Measurements from ENCODE around the gene APOC4.
"Not testable (repeated sequence)": the region's sequence is repeated elsewhere in the genome, so short reads cannot be mapped to it uniquely, and the experiment has no call there.

The APOC4 gene

GRCh38 chr19:44968670-44969069 is 26.6 kb downstream of the APOC4 start:
- no peak overlapping the region for H3K9ac ChIP-seq (ENCODE audit: low read depth, low read length)
- no peaks in the 10 kb centered on the region for H3K9me3 ChIP-seq (replicated peaks; ENCODE audit: low read length)
- peaks cover 32% of the 10 kb centered on the region for H3K36me3 ChIP-seq (ENCODE audit: insufficient read depth, low read length)
- H3K4me1 ChIP-seq (ENCODE audit: control insufficient read depth, insufficient read depth, low read length), result no peaks in the 10 kb centered on the region
- no peak overlapping the region for H3K4me3 ChIP-seq (ENCODE audit: low read length)
- no peak overlapping the region for H3K4me2 ChIP-seq (ENCODE audit: low read length)
- no peaks in the 10 kb centered on the region for H3K27me3 ChIP-seq (ENCODE audit: control insufficient read depth, insufficient read depth, low read length)

DNA sequence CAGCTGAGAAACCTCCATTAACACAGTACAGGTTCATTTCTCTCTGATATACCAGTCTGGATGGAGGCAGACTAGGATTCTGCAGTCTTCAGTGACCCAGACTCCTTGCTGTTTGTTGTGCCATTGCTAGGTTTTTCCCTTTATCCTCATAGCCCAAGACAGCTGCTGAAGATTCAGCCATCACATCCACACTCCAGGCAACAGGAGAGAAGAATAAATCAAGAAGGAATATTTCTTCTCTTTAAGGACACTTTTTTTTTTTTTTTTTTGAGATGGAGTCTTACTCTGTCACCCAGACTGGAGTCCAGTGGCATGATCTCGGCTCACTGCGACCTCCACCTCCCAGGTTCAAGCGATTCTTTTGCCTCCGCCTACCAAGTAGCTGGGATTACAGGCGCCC is 27.4 kb downstream of the APOC4 start:
- peaks cover 38% of the 10 kb centered on the region for H3K36me3 ChIP-seq (ENCODE audit: insufficient read depth, low read length)
- no peaks in the 10 kb centered on the region for H3K27me3 ChIP-seq (ENCODE audit: control insufficient read depth, insufficient read depth, low read length)
- H3K4me2 ChIP-seq (ENCODE audit: low read length), result no peak overlapping the region
- H3K4me3 ChIP-seq (ENCODE audit: low read length), result no peak overlapping the region
- no peaks in the 10 kb centered on the region for H3K9me3 ChIP-seq (replicated peaks; ENCODE audit: low read length)
- H3K4me1 ChIP-seq (ENCODE audit: control insufficient read depth, insufficient read depth, low read length), result no peaks in the 10 kb centered on the region
- no peak overlapping the region for H3K9ac ChIP-seq (ENCODE audit: low read depth, low read length)

- H3K36me3 ChIP-seq (ENCODE audit: insufficient read depth, low read length), result peaks cover 50% of the 10 kb centered on the region
- H3K4me1 ChIP-seq (ENCODE audit: control insufficient read depth, insufficient read depth, low read length); H3K4me2 ChIP-seq (ENCODE audit: low read length); H3K9me3 ChIP-seq (replicated peaks; ENCODE audit: low read length); H3K27me3 ChIP-seq (ENCODE audit: control insufficient read depth, insufficient read depth, low read length); H3K4me3 ChIP-seq (ENCODE audit: low read length); H3K9ac ChIP-seq (ENCODE audit: low read depth, low read length): not testable (repeated sequence)
Observed at GRCh38 chr19:44971451-44971850, 29.4 kb downstream of the APOC4 start.

- Histone ChIP-seq H3K27me3 (ENCODE audit: control insufficient read depth, insufficient read depth, low read length) (no peaks in the 10 kb centered on the region), H3K9me3 (replicated peaks; ENCODE audit: low read length) (no peaks in the 10 kb centered on the region), H3K4me2 (ENCODE audit: low read length) (no peak overlapping the region), H3K36me3 (ENCODE audit: insufficient read depth, low read length) (peaks cover 59% of the 10 kb centered on the region), H3K9ac (ENCODE audit: low read depth, low read length) (no peak overlapping the region), H3K4me1 (ENCODE audit: control insufficient read depth, insufficient read depth, low read length) (no peaks in the 10 kb centered on the region), H3K4me3 (ENCODE audit: low read length) (no peak overlapping the region)
Observed at GRCh38 chr19:44972802-44973201, 30.8 kb downstream of the APOC4 start.

DNA sequence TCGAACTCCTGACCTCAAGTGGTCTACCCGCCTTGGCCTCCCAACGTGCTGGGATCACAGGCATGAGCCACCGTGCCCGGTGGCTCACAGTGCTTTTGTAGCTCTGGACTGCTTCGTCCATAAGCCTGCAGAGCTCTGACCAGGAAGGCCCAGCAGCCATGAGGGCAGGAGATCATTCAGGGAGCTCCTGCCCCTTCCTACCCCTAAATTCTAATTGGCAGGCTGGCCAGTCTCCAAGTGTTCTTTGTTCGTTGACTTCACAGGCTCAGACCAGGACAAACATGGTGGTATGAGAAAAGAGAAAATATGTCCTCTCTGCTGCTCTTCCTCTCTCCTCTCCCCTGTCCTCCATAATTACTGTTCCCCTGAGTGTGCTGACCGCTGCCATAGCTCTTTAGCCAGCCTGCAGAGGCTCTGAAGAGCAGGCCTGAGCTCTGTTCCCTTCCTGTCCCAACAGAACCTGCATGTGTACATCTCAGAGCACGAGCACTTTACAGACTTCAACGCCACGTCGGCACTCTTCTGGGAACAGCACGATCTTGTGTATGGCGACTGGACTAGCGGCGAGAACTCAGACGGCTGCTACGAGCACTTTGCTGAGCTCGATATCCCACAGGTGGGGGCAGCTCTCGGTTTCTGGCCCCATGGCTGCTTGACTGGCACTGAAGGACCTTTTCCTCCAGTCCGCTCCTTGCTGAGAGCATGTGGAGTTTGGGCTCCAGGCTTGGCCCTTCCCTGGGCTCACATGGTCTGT is 32.1 kb downstream of the APOC4 start:
- no peaks in the 10 kb centered on the region for H3K4me1 ChIP-seq (ENCODE audit: control insufficient read depth, insufficient read depth, low read length)
- H3K4me3 ChIP-seq (ENCODE audit: low read length), result no peak overlapping the region
- H3K9ac ChIP-seq (ENCODE audit: low read depth, low read length), result no peak overlapping the region
- H3K9me3 ChIP-seq (replicated peaks; ENCODE audit: low read length), result no peaks in the 10 kb centered on the region
- H3K36me3 ChIP-seq (ENCODE audit: insufficient read depth, low read length), result peaks cover 59% of the 10 kb centered on the region
- H3K27me3 ChIP-seq (ENCODE audit: control insufficient read depth, insufficient read depth, low read length), result no peaks in the 10 kb centered on the region
- H3K4me2 ChIP-seq (ENCODE audit: low read length), result no peak overlapping the region

GRCh38 chr19:44974857-44975256 is 32.8 kb downstream of the APOC4 start:
- Histone ChIP-seq H3K4me1 (ENCODE audit: control insufficient read depth, insufficient read depth, low read length) (no peaks in the 10 kb centered on the region), H3K9ac (ENCODE audit: low read depth, low read length) (no peak overlapping the region), H3K4me2 (ENCODE audit: low read length) (no peak overlapping the region), H3K27me3 (ENCODE audit: control insufficient read depth, insufficient read depth, low read length) (no peaks in the 10 kb centered on the region), H3K4me3 (ENCODE audit: low read length) (no peak overlapping the region), H3K36me3 (ENCODE audit: insufficient read depth, low read length) (peaks cover 66% of the 10 kb centered on the region), H3K9me3 (replicated peaks; ENCODE audit: low read length) (no peaks in the 10 kb centered on the region)

GRCh38 chr19:44975444-44975843 is 33.4 kb downstream of the APOC4 start:
- Histone ChIP-seq H3K4me1 (ENCODE audit: control insufficient read depth, insufficient read depth, low read length) (no peaks in the 10 kb centered on the region), H3K4me3 (ENCODE audit: low read length) (no peak overlapping the region), H3K9ac (ENCODE audit: low read depth, low read length) (no peak overlapping the region), H3K9me3 (replicated peaks; ENCODE audit: low read length) (no peaks in the 10 kb centered on the region), H3K36me3 (ENCODE audit: insufficient read depth, low read length) (peaks cover 68% of the 10 kb centered on the region), H3K4me2 (ENCODE audit: low read length) (no peak overlapping the region), H3K27me3 (ENCODE audit: control insufficient read depth, insufficient read depth, low read length) (no peaks in the 10 kb centered on the region)

- Histone ChIP-seq H3K9me3 (replicated peaks; ENCODE audit: low read length) (no peaks in the 10 kb centered on the region), H3K36me3 (ENCODE audit: insufficient read depth, low read length) (peaks cover 50% of the 10 kb centered on the region), H3K9ac (ENCODE audit: low read depth, low read length) (no peak overlapping the region), H3K4me3 (ENCODE audit: low read length) (no peak overlapping the region), H3K27me3 (ENCODE audit: control insufficient read depth, insufficient read depth, low read length) (no peaks in the 10 kb centered on the region), H3K4me1 (ENCODE audit: control insufficient read depth, insufficient read depth, low read length) (no peaks in the 10 kb centered on the region), H3K4me2 (ENCODE audit: low read length) (no peak overlapping the region)
Observed at GRCh38 chr19:44984005-44984404, 42.0 kb downstream of the APOC4 start.

DNA sequence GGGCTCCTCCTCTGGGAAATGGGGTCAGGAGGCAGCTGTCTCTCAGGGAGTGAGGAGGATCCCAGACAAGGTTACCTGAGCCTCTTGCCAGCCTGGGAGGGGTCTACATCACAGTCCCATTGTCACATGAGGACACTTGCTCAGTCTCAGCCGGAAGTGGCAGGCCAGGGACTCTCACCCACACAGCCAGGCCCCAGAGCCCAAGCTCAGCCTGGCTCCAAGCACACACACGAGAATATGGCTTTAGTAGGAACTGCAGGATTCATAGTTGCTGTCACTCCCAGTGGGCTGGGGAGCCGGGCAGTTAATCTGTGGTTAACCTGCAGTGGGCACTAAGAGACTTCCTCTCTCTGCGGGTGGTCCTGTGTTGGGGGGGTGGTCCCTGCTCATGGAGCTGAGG is 43.4 kb downstream of the APOC4 start:
- H3K4me1 ChIP-seq (ENCODE audit: control insufficient read depth, insufficient read depth, low read length), result no peaks in the 10 kb centered on the region
- H3K27me3 ChIP-seq (ENCODE audit: control insufficient read depth, insufficient read depth, low read length), result no peaks in the 10 kb centered on the region
- no peaks in the 10 kb centered on the region for H3K9me3 ChIP-seq (replicated peaks; ENCODE audit: low read length)
- H3K36me3 ChIP-seq (ENCODE audit: insufficient read depth, low read length), result peaks cover 50% of the 10 kb centered on the region
- H3K9ac ChIP-seq (ENCODE audit: low read depth, low read length), result no peak overlapping the region
- no peak overlapping the region for H3K4me2 ChIP-seq (ENCODE audit: low read length)
- no peak overlapping the region for H3K4me3 ChIP-seq (ENCODE audit: low read length)

DNA sequence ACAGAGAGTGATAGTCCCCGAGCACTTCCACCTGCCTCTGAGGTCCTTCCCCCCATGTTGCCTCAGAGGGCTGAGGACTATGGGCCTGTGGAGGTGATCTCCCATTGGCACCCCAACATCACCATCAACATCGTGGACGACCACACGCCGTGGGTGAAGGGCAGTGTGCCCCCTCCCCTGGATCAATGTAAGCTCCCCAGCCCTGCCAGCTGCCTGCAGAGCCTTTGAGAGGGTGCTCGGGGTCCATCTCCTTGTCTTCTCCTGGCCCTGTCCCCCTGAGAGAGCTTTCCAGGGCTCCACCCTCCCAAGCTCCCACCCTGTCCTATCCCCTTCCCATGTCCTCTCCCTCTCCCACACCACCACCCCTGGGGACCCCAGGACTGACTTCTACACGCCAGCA is 44.4 kb downstream of the APOC4 start:
- Histone ChIP-seq H3K9me3 (replicated peaks; ENCODE audit: low read length) (no peaks in the 10 kb centered on the region), H3K27me3 (ENCODE audit: control insufficient read depth, insufficient read depth, low read length) (no peaks in the 10 kb centered on the region), H3K4me3 (ENCODE audit: low read length) (no peak overlapping the region), H3K4me1 (ENCODE audit: control insufficient read depth, insufficient read depth, low read length) (no peaks in the 10 kb centered on the region), H3K9ac (ENCODE audit: low read depth, low read length) (no peak overlapping the region), H3K36me3 (ENCODE audit: insufficient read depth, low read length) (peaks cover 60% of the 10 kb centered on the region), H3K4me2 (ENCODE audit: low read length) (no peak overlapping the region)

DNA sequence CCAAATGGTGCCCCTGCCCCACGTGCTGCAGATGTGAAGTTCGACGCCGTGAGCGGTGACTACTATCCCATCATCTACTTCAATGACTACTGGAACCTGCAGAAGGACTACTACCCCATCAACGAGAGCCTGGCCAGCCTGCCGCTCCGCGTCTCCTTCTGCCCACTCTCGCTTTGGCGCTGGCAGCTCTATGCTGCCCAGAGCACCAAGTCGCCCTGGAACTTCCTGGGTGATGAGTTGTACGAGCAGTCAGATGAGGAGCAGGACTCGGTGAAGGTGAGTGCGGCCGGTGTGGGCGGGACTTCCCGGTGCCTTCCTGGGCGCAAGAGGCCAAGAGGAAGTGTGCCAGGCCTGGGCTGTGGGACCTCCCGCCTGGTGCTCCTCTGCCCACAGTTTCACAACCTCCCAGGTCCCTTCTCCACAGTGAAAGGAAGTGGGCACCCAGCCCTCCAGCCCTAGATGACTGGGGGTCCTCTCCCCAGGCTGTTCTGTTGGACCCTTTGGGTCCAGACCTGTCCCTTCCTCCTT is 45.2 kb downstream of the APOC4 start:
- Histone ChIP-seq H3K9me3 (replicated peaks; ENCODE audit: low read length) (no peaks in the 10 kb centered on the region), H3K4me3 (ENCODE audit: low read length) (no peak overlapping the region), H3K36me3 (ENCODE audit: insufficient read depth, low read length) (peaks cover 62% of the 10 kb centered on the region), H3K27me3 (ENCODE audit: control insufficient read depth, insufficient read depth, low read length) (no peaks in the 10 kb centered on the region), H3K4me1 (ENCODE audit: control insufficient read depth, insufficient read depth, low read length) (no peaks in the 10 kb centered on the region), H3K4me2 (ENCODE audit: low read length) (no peak overlapping the region), H3K9ac (ENCODE audit: low read depth, low read length) (no peak overlapping the region)

DNA sequence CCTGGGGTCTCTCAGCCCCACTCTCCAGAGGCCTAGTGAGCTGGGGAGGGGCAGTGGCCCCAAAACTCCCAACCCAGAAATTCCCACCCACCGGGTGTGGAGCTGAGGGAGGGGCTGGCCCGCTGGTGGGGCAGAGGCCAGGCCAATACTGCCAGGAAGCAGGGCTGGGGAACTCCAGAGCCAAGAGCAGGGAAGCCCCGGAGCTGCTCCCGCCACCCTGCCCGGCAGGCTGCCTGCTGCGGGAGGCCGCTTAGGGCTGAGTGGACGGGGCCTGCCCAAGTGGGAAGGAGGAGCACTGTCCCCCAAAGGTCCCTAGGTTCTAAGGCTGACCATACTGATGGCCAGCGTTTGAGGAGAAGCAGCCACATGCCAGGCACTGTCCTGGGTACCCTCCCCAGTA is 46.2 kb downstream of the APOC4 start:
- Histone ChIP-seq H3K4me3 (ENCODE audit: low read length) (no peak overlapping the region), H3K27me3 (ENCODE audit: control insufficient read depth, insufficient read depth, low read length) (no peaks in the 10 kb centered on the region), H3K9me3 (replicated peaks; ENCODE audit: low read length) (no peaks in the 10 kb centered on the region), H3K4me2 (ENCODE audit: low read length) (no peak overlapping the region), H3K4me1 (ENCODE audit: control insufficient read depth, insufficient read depth, low read length) (no peaks in the 10 kb centered on the region), H3K9ac (ENCODE audit: low read depth, low read length) (no peak overlapping the region), H3K36me3 (ENCODE audit: insufficient read depth, low read length) (peaks cover 61% of the 10 kb centered on the region)

Measured in skeletal muscle satellite cell (primary cell).